ENCODE results near the gene NHLH1.

- TF ChIP-seq CTCF (IDR thresholded peaks at IDR 0.05; ENCODE audit: low read length) (no peak), EZH2 (IDR thresholded peaks at IDR 0.05; ENCODE audit: borderline replicate concordance, low read length) (no peak)
Observed at GRCh38 chr1:160375788-160376524, 9.1 kb downstream of the NHLH1 start.

Measured in OCI-LY1 (cell line).